Bronchial epithelial cell (primary cell): ENCODE results near the gene TMEM108. TPM values are rescaled to one million over a fixed set of nuclear protein-coding genes. Genes with fewer than 3 reads are reported as not detected.

Experiments
- DNase-seq: peaks from one replicate; pipeline ENCODE4 v3.0.0-alpha.2; 2010; ENCODE audit warnings: low read depth
- FAIRE-seq: peaks from 2 replicates; lab custom pipeline; 2011; peaks lifted over from hg19 to GRCh38; lab: Jason Lieb, UNC
- H3K27me3 ChIP-seq: 2 replicates; pipeline ENCODE4 v1.5.1; 2011; ENCODE audit warnings: low read length; ENCODE audit not compliant: control insufficient read depth, insufficient read depth
- H3K36me3 ChIP-seq: 2 replicates; pipeline ENCODE4 v1.5.1; 2011; ENCODE audit warnings: low read length; ENCODE audit not compliant: control insufficient read depth, insufficient read depth
- H3K4me3 ChIP-seq: 2 replicates; pipeline ENCODE4 v1.5.1; 2011; ENCODE audit warnings: mild to moderate bottlenecking, low read depth, low read length, control low read depth
- CTCF ChIP-seq: IDR thresholded peaks from 2 replicates; pipeline ENCODE4 v1.5.1; 2011; ENCODE audit warnings: mild to moderate bottlenecking, moderate library complexity, low read length, control low read depth, inconsistent platforms; ENCODE audit not compliant: insufficient read depth, severe bottlenecking
- total RNA-seq: library from RNA; depleted of rRNA; stranded (reverse); fragments of >200 nt; gene quantifications from 2 replicates; pipeline ENCODE4 v1.2.1, GENCODE V29; 2014

The TMEM108 gene
- total RNA-seq, 1 donor from 2014 or later: not detected

GRCh38 chr3:133113927-133114597 is 75.9 kb downstream of the TMEM108 start:
- FAIRE-seq (no peak), DNase-seq (no peak)
- no peak for TF ChIP-seq CTCF
- H3K4me3 ChIP-seq: no peak overlapping the region
- H3K27me3 ChIP-seq: no peaks in the 10 kb centered on the region
- no peaks in the 10 kb centered on the region for H3K36me3 ChIP-seq

GRCh38 chr3:133115176-133115575 is 77.0 kb downstream of the TMEM108 start:
- Histone ChIP-seq H3K4me3 (no peak overlapping the region), H3K27me3 (no peaks in the 10 kb centered on the region), H3K36me3 (no peaks in the 10 kb centered on the region)
- no peak for FAIRE-seq
- no peak for TF ChIP-seq CTCF
- DNase-seq: no peak

GRCh38 chr3:133117342-133117741 is 79.2 kb downstream of the TMEM108 start:
- no peaks in the 10 kb centered on the region for H3K27me3 ChIP-seq
- H3K36me3 ChIP-seq: no peaks in the 10 kb centered on the region
- no peak for TF ChIP-seq CTCF
- DNase-seq (no peak), FAIRE-seq (no peak)
- H3K4me3 ChIP-seq: no peak overlapping the region

GRCh38 chr3:133119176-133119575 is 81.0 kb downstream of the TMEM108 start:
- TF ChIP-seq CTCF: no peak
- no peaks in the 10 kb centered on the region for H3K36me3 ChIP-seq
- H3K4me3 ChIP-seq: no peak overlapping the region
- DNase-seq: no peak
- H3K27me3 ChIP-seq: no peaks in the 10 kb centered on the region
- FAIRE-seq: no peak

GRCh38 chr3:133121450-133121849 is 83.3 kb downstream of the TMEM108 start:
- Histone ChIP-seq H3K36me3 (no peaks in the 10 kb centered on the region), H3K27me3 (no peaks in the 10 kb centered on the region), H3K4me3 (no peak overlapping the region)
- no peak for TF ChIP-seq CTCF
- no peak for FAIRE-seq
- DNase-seq: no peak

- H3K27me3 ChIP-seq: no peaks in the 10 kb centered on the region
- no peak overlapping the region for H3K4me3 ChIP-seq
- no peak for FAIRE-seq
- H3K36me3 ChIP-seq: no peaks in the 10 kb centered on the region
- TF ChIP-seq CTCF: no peak
- DNase-seq: no peak
These were observed 85.4 kb downstream of the TMEM108 start for GRCh38 chr3:133123636-133124035.
